ENCODE data around the gene OR10AG1. TPM values are rescaled to one million over a fixed set of nuclear protein-coding genes. Genes with fewer than 3 reads are reported as not detected.

The OR10AG1 gene
- polyA plus RNA-seq, 1 of the 3 experiments (the other 2 are of a cell fraction): not detected

DNA sequence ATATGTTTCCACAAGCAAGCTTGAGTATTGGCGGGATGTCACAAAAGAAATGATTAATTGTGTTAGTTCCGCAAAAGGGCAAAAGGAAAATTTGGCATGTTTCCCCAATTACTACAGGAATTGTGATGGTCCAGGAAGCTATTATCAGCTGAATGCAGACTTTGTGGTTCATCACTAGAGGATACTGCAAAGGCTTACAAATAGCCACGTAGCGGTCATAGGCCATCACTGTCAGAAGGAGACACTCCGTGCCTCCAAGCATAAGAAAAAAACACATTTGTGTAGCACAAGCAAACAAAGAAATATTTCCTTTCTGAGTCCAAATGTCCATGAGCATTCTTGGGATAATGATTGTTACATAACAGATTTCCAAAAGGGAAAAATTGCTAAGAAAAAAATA lies 1.8 kb downstream of the OR10AG1 start:
- Histone ChIP-seq H3K79me2 (ENCODE audit: insufficient read depth) (no peaks in the 10 kb centered on the region), H3K9me2 (no peaks in the 10 kb centered on the region), H3K4me1 (ENCODE audit: control insufficient read depth in 1 of 2, insufficient read depth in 2 of 2, low read depth in 1 of 2, low read length in 1 of 2) (no peaks in the 10 kb centered on the region), H3K27ac (ENCODE audit: low read depth in 2 of 2, low read length in 1 of 2) (no peak overlapping the region), H3K9me3 (no peaks in the 10 kb centered on the region), H4K20me1 (ENCODE audit: insufficient read depth) (no peaks in the 10 kb centered on the region), H3K9ac (no peak overlapping the region), H3K36me3 (replicated peaks in 1 of 2; ENCODE audit: control insufficient read depth in 1 of 2, insufficient read depth in 2 of 2, low read length in 1 of 2) (no peaks in the 10 kb centered on the region), H3F3A (replicated peaks; ENCODE audit: insufficient read depth) (no peaks in the 10 kb centered on the region), H3K27me3 (ENCODE audit: insufficient read depth) (no peaks in the 10 kb centered on the region), H2AFZ (ENCODE audit: low read depth) (no peak overlapping the region), H3K4me2 (no peak overlapping the region), H3K4me3 (ENCODE audit: low read depth in 2 of 2, low read length in 1 of 2) (no peak overlapping the region)
- 3% methylated on average over 5 of the region's 5 CpGs for WGBS (ENCODE audit: low lambda C conversion rate)
- no peak for DNase-seq
- ChIA-PET CTCF (no interaction called here), POLR2A (no interaction called here)
- TF ChIP-seq JUND (IDR thresholded peaks at IDR 0.05): no peak
- no peak for TF ChIP-seq GATA2 (CRISPR knock-in tag; IDR thresholded peaks at IDR 0.05)
- no peak for TF ChIP-seq MXI1 (IDR thresholded peaks at IDR 0.05; ENCODE audit: low read depth, low read length)
- no peak for TF ChIP-seq RCOR1 (IDR thresholded peaks at IDR 0.05; ENCODE audit: low read length)
- no peak for TF ChIP-seq NRF1 (IDR thresholded peaks at IDR 0.05; ENCODE audit: low read depth, low read length)
- TF ChIP-seq, protein P1, sequence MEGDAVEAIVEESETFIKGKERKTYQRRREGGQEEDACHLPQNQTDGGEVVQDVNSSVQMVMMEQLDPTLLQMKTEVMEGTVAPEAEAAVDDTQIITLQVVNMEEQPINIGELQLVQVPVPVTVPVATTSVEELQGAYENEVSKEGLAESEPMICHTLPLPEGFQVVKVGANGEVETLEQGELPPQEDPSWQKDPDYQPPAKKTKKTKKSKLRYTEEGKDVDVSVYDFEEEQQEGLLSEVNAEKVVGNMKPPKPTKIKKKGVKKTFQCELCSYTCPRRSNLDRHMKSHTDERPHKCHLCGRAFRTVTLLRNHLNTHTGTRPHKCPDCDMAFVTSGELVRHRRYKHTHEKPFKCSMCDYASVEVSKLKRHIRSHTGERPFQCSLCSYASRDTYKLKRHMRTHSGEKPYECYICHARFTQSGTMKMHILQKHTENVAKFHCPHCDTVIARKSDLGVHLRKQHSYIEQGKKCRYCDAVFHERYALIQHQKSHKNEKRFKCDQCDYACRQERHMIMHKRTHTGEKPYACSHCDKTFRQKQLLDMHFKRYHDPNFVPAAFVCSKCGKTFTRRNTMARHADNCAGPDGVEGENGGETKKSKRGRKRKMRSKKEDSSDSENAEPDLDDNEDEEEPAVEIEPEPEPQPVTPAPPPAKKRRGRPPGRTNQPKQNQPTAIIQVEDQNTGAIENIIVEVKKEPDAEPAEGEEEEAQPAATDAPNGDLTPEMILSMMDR (IDR thresholded peaks at IDR 0.05): no peak
- TF ChIP-seq, protein P2, sequence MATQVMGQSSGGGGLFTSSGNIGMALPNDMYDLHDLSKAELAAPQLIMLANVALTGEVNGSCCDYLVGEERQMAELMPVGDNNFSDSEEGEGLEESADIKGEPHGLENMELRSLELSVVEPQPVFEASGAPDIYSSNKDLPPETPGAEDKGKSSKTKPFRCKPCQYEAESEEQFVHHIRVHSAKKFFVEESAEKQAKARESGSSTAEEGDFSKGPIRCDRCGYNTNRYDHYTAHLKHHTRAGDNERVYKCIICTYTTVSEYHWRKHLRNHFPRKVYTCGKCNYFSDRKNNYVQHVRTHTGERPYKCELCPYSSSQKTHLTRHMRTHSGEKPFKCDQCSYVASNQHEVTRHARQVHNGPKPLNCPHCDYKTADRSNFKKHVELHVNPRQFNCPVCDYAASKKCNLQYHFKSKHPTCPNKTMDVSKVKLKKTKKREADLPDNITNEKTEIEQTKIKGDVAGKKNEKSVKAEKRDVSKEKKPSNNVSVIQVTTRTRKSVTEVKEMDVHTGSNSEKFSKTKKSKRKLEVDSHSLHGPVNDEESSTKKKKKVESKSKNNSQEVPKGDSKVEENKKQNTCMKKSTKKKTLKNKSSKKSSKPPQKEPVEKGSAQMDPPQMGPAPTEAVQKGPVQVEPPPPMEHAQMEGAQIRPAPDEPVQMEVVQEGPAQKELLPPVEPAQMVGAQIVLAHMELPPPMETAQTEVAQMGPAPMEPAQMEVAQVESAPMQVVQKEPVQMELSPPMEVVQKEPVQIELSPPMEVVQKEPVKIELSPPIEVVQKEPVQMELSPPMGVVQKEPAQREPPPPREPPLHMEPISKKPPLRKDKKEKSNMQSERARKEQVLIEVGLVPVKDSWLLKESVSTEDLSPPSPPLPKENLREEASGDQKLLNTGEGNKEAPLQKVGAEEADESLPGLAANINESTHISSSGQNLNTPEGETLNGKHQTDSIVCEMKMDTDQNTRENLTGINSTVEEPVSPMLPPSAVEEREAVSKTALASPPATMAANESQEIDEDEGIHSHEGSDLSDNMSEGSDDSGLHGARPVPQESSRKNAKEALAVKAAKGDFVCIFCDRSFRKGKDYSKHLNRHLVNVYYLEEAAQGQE (IDR thresholded peaks at IDR 0.05; ENCODE audit: low read depth, low read length): no peak
- no peak for TF ChIP-seq RAD21 (IDR thresholded peaks at IDR 0.05; ENCODE audit: low read length)
- TF ChIP-seq, protein P3, sequence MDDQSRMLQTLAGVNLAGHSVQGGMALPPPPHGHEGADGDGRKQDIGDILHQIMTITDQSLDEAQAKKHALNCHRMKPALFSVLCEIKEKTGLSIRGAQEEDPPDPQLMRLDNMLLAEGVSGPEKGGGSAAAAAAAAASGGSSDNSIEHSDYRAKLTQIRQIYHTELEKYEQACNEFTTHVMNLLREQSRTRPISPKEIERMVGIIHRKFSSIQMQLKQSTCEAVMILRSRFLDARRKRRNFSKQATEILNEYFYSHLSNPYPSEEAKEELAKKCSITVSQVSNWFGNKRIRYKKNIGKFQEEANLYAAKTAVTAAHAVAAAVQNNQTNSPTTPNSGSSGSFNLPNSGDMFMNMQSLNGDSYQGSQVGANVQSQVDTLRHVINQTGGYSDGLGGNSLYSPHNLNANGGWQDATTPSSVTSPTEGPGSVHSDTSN (IDR thresholded peaks at IDR 0.05): no peak
- no peak for TF ChIP-seq RXRA (IDR thresholded peaks at IDR 0.05; ENCODE audit: borderline replicate concordance, low read depth)
- no peak for TF ChIP-seq CHD2 (IDR thresholded peaks at IDR 0.05; ENCODE audit: low read length, partially characterized antibody)
- TF ChIP-seq MAX (IDR thresholded peaks at IDR 0.05; ENCODE audit: low read depth): no peak
- TF ChIP-seq SIN3A (IDR thresholded peaks at IDR 0.05; ENCODE audit: borderline replicate concordance, low read depth, low read length): no peak
- no peak for TF ChIP-seq IRF3 (IDR thresholded peaks at IDR 0.05; ENCODE audit: low read depth, low read length)
- TF ChIP-seq TCF12 (IDR thresholded peaks at IDR 0.05): no peak
- TF ChIP-seq GABPA (IDR thresholded peaks at IDR 0.05; ENCODE audit: low read depth): no peak
- TF ChIP-seq POLR2AphosphoS5 (IDR thresholded peaks at IDR 0.05; ENCODE audit: low read depth, low read length): no peak
- no peak for TF ChIP-seq SMC3 (IDR thresholded peaks at IDR 0.05; ENCODE audit: low read depth, low read length)
- no peak for TF ChIP-seq FOSL2 (IDR thresholded peaks at IDR 0.05; ENCODE audit: borderline replicate concordance, low read depth)
- TF ChIP-seq FOXJ3 (CRISPR knock-in tag; IDR thresholded peaks at IDR 0.05): no peak
